ENCODE measurements around the gene KCTD16. TPM values are rescaled to one million over a fixed set of nuclear protein-coding genes. Genes with fewer than 3 reads are reported as not detected.
A peak's percentile ranks its signal among the peaks of the same experiment; 100 is the strongest.

Gene KCTD16
- total RNA-seq, 1 donor from 2014 or later = 5.6 TPM

DNA sequence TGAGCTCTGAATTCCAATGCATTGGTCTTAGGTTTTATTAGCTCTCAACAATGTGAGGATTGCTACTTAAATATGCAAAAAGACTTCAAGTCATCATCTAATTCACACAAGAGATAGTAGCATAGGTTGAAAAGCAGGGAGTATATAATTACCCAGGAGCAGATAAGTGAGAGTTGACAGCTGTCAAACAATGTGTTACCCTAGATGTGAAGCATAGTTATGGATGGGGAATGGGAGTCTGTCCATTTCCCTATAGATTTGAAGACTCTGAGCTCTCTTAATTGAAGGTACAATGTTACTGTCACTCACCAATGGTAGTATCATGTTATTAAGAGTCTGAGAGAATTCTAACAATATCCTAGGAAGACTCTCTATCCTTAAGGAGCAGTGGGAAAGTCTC, 160.7 kb downstream of the KCTD16 start:
- H3K27ac ChIP-seq (ENCODE audit: low read depth, low read length) = no peak overlapping the region
- no peaks in the 10 kb centered on the region for H3K9me3 ChIP-seq (ENCODE audit: insufficient read depth, low read depth, low read length)
- no peak for DNase-seq (ENCODE audit: low read depth)
- H3K4me1 ChIP-seq (ENCODE audit: insufficient read depth, low read length) = no peaks in the 10 kb centered on the region
- no peak overlapping the region for H3K4me3 ChIP-seq (ENCODE audit: insufficient read depth, low read depth, low read length)
- no peak overlapping the region for H3K9ac ChIP-seq (ENCODE audit: low read length)
- Mint-ChIP-seq H3K27me3 (ENCODE audit: low read depth, unreplicated experiment) (no peaks in the 10 kb centered on the region), H3K4me1 (ENCODE audit: low read depth, unreplicated experiment) (peaks cover 22% of the 10 kb centered on the region), H3K4me3 (ENCODE audit: unreplicated experiment) (no peak overlapping the region), H3K27ac (ENCODE audit: unreplicated experiment) (no peak overlapping the region), H3K36me3 (ENCODE audit: low read depth, unreplicated experiment) (peaks cover 2% of the 10 kb centered on the region), H3K9me3 (ENCODE audit: unreplicated experiment) (peaks cover 2% of the 10 kb centered on the region)
- H3K36me3 ChIP-seq (ENCODE audit: insufficient read depth, low read length) = no peaks in the 10 kb centered on the region
- H3K79me2 ChIP-seq (ENCODE audit: insufficient read depth, low read length) = no peaks in the 10 kb centered on the region
- no peak overlapping the region for H3K4me2 ChIP-seq (ENCODE audit: low read length)
- H4K20me1 ChIP-seq (ENCODE audit: insufficient read depth, low read length) = no peaks in the 10 kb centered on the region
- H3K27me3 ChIP-seq (ENCODE audit: insufficient read depth, low read length) = no peaks in the 10 kb centered on the region
- no peak overlapping the region for H2AFZ ChIP-seq (ENCODE audit: low read depth, low read length)
- no peak for FAIRE-seq
- TF ChIP-seq EZH2 (IDR thresholded peaks at IDR 0.05; ENCODE audit: insufficient read depth, low read length) = no peak
- TF ChIP-seq, protein P1, sequence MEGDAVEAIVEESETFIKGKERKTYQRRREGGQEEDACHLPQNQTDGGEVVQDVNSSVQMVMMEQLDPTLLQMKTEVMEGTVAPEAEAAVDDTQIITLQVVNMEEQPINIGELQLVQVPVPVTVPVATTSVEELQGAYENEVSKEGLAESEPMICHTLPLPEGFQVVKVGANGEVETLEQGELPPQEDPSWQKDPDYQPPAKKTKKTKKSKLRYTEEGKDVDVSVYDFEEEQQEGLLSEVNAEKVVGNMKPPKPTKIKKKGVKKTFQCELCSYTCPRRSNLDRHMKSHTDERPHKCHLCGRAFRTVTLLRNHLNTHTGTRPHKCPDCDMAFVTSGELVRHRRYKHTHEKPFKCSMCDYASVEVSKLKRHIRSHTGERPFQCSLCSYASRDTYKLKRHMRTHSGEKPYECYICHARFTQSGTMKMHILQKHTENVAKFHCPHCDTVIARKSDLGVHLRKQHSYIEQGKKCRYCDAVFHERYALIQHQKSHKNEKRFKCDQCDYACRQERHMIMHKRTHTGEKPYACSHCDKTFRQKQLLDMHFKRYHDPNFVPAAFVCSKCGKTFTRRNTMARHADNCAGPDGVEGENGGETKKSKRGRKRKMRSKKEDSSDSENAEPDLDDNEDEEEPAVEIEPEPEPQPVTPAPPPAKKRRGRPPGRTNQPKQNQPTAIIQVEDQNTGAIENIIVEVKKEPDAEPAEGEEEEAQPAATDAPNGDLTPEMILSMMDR (IDR thresholded peaks at IDR 0.05; ENCODE audit: insufficient read depth, low read depth, low read length) = no peak

DNA sequence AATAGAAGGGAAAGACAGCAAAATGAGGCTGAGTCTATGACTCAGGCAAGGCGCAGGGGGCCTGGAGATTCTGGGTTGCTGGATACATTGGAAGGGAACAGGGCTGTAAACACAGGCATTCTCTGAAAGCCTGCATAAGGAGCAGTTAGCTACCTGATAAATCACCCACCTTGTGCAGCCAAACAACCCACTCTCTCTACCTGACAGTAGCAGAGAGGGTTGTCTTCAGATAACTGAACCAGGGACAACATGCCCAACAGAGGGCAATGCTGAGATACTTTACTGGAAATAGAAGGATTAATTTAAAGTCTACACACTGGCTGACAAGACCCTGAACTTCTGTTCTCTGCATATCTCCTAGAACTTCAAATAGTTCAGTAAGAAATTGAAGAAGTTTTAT, 161.6 kb downstream of the KCTD16 start:
- DNase-seq (ENCODE audit: low read depth) (no peak), FAIRE-seq (no peak)
- H4K20me1 ChIP-seq (ENCODE audit: insufficient read depth, low read length) = no peaks in the 10 kb centered on the region
- no peak overlapping the region for H3K27ac ChIP-seq (ENCODE audit: low read depth, low read length)
- H3K27me3 ChIP-seq (ENCODE audit: insufficient read depth, low read length) = no peaks in the 10 kb centered on the region
- TF ChIP-seq, protein P1 (IDR thresholded peaks at IDR 0.05; ENCODE audit: insufficient read depth, low read depth, low read length) = peak; percentile 7
- TF ChIP-seq EZH2 (IDR thresholded peaks at IDR 0.05; ENCODE audit: insufficient read depth, low read length) = no peak
- H3K9me3 ChIP-seq (ENCODE audit: insufficient read depth, low read depth, low read length) = no peaks in the 10 kb centered on the region
- Mint-ChIP-seq H3K4me3 (ENCODE audit: unreplicated experiment) (no peak overlapping the region), H3K36me3 (ENCODE audit: low read depth, unreplicated experiment) (peaks cover 2% of the 10 kb centered on the region), H3K27me3 (ENCODE audit: low read depth, unreplicated experiment) (no peaks in the 10 kb centered on the region), H3K27ac (ENCODE audit: unreplicated experiment) (no peak overlapping the region), H3K4me1 (ENCODE audit: low read depth, unreplicated experiment) (peaks cover 25% of the 10 kb centered on the region), H3K9me3 (ENCODE audit: unreplicated experiment) (peaks cover 2% of the 10 kb centered on the region)
- no peak overlapping the region for H3K9ac ChIP-seq (ENCODE audit: low read length)
- H3K4me2 ChIP-seq (ENCODE audit: low read length) = no peak overlapping the region
- no peaks in the 10 kb centered on the region for H3K36me3 ChIP-seq (ENCODE audit: insufficient read depth, low read length)
- no peaks in the 10 kb centered on the region for H3K4me1 ChIP-seq (ENCODE audit: insufficient read depth, low read length)
- H3K79me2 ChIP-seq (ENCODE audit: insufficient read depth, low read length) = no peaks in the 10 kb centered on the region
- H2AFZ ChIP-seq (ENCODE audit: low read depth, low read length) = no peak overlapping the region
- H3K4me3 ChIP-seq (ENCODE audit: insufficient read depth, low read depth, low read length) = no peak overlapping the region

DNA sequence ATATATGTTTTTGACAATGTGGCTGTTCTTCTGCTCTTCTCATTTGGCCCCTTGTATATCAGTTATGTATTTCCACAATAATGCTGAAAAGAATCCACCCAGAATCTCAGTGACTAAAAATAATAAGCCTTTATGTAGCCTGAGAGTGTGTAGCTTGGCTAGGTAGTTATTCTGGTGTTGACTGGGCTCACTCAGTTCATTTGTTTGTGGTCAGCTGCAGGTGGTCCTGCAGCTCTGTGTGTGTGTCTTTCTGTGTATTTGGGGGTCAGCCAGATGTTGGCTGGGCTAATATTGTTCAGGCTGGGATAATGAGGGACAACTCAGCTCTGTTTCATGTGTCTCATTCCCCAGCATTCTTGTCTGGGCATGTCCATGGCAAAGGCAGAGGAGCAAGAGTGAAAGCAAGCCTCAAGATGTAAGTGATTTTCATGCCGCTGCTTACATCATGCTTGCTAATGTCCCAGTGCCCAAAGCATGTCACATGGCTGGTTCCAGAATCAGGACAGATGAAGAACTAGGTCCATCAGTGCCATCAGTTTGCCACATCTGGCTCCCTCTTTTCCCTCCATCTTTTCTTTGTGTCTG, 162.8 kb downstream of the KCTD16 start:
- H3K27me3 ChIP-seq (ENCODE audit: insufficient read depth, low read length) = no peaks in the 10 kb centered on the region
- TF ChIP-seq, protein P1 (IDR thresholded peaks at IDR 0.05; ENCODE audit: insufficient read depth, low read depth, low read length) = no peak
- no peak for TF ChIP-seq EZH2 (IDR thresholded peaks at IDR 0.05; ENCODE audit: insufficient read depth, low read length)
- no peaks in the 10 kb centered on the region for H3K79me2 ChIP-seq (ENCODE audit: insufficient read depth, low read length)
- peaks cover 25% of the 10 kb centered on the region for H3K4me1 Mint-ChIP-seq (ENCODE audit: low read depth, unreplicated experiment)
- H2AFZ ChIP-seq (ENCODE audit: low read depth, low read length) = no peak overlapping the region
- no peaks in the 10 kb centered on the region for H3K9me3 ChIP-seq (ENCODE audit: insufficient read depth, low read depth, low read length)
- DNase-seq (ENCODE audit: low read depth) (no peak), FAIRE-seq (no peak)
- H3K9me3 Mint-ChIP-seq (ENCODE audit: unreplicated experiment) = peaks cover 2% of the 10 kb centered on the region
- H4K20me1 ChIP-seq (ENCODE audit: insufficient read depth, low read length) = no peaks in the 10 kb centered on the region
- H3K4me1 ChIP-seq (ENCODE audit: insufficient read depth, low read length) = no peaks in the 10 kb centered on the region
- peak overlapping the region; percentile 94 for H3K27ac Mint-ChIP-seq (ENCODE audit: unreplicated experiment)
- H3K27me3 Mint-ChIP-seq (ENCODE audit: low read depth, unreplicated experiment) = no peaks in the 10 kb centered on the region
- H3K4me2 ChIP-seq (ENCODE audit: low read length) = no peak overlapping the region
- H3K9ac ChIP-seq (ENCODE audit: low read length) = no peak overlapping the region
- H3K4me3 Mint-ChIP-seq (ENCODE audit: unreplicated experiment) = no peak overlapping the region
- no peak overlapping the region for H3K27ac ChIP-seq (ENCODE audit: low read depth, low read length)
- H3K36me3 ChIP-seq (ENCODE audit: insufficient read depth, low read length) = no peaks in the 10 kb centered on the region
- H3K4me3 ChIP-seq (ENCODE audit: insufficient read depth, low read depth, low read length) = no peak overlapping the region
- H3K36me3 Mint-ChIP-seq (ENCODE audit: low read depth, unreplicated experiment) = peaks cover 2% of the 10 kb centered on the region
